ENCODE measurements around the gene C4orf33.

DNA sequence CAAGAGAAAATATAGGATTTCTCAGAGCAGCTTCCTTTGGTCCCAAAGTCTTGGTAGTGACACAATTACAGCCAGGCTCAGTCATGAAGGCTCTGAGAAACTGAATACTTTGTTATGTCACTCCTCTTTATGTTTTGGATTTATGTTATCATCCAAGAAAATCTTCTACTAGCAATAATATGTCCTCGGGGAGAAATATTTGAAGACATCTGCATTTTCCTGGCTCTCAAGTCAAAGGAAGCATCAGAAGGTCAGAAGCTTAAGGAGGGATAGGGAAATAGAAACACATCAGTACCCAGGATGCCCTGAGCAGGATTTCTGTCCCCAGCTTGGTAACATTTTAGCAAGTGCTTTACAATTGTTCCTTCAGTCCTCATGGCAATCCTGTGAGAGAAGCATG, 54.0 kb downstream of the C4orf33 start:
- TF ChIP-seq, protein P1, sequence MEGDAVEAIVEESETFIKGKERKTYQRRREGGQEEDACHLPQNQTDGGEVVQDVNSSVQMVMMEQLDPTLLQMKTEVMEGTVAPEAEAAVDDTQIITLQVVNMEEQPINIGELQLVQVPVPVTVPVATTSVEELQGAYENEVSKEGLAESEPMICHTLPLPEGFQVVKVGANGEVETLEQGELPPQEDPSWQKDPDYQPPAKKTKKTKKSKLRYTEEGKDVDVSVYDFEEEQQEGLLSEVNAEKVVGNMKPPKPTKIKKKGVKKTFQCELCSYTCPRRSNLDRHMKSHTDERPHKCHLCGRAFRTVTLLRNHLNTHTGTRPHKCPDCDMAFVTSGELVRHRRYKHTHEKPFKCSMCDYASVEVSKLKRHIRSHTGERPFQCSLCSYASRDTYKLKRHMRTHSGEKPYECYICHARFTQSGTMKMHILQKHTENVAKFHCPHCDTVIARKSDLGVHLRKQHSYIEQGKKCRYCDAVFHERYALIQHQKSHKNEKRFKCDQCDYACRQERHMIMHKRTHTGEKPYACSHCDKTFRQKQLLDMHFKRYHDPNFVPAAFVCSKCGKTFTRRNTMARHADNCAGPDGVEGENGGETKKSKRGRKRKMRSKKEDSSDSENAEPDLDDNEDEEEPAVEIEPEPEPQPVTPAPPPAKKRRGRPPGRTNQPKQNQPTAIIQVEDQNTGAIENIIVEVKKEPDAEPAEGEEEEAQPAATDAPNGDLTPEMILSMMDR (optimal IDR thresholded peaks at IDR 0.05 in 1 of 3, IDR thresholded peaks at IDR 0.05 in 1 of 3, conservative IDR thresholded peaks at IDR 0.05 in 1 of 3; ENCODE audit: extremely low read depth in 1 of 3, insufficient read depth in 2 of 3, low read length in 3 of 3): no peak
- TF ChIP-seq EZH2 (IDR thresholded peaks at IDR 0.05; ENCODE audit: low read length): no peak

All from keratinocyte (primary cell).